ENCODE results near the gene NAA10. TPM values are rescaled to one million over a fixed set of nuclear protein-coding genes. Genes with fewer than 3 reads are reported as not detected.

NAA10 gene
- total RNA-seq, 4 donors from 2014 or later = 58.7 to 89.3 (median 69.7) TPM

GRCh38 chrX:153939573-153939972 lies 4.7 kb upstream of the NAA10 start:
- peaks cover 0 to 10% of the 10 kb centered on the region in 2 donors for H3K4me1 ChIP-seq
- no peak overlapping the region for H3K27ac ChIP-seq
- no peak for DNase-seq
- H3K4me3 ChIP-seq (replicated peaks in 1 of 3) = no peak overlapping the region
- intact Hi-C loops (cut with DNase I) = loop anchor here (10.0 kb wide), 1 partner anchor 65 kb away; no protein-coding TSS in a partner anchor
- no peak for TF ChIP-seq POLR2A (IDR thresholded peaks at IDR 0.05)
- no peak for TF ChIP-seq CTCF (IDR thresholded peaks at IDR 0.05)
- WGBS, 2 donors = 58 to 93% methylated on average over 3 to 5 of the region's 7 CpGs
- no peaks in the 10 kb centered on the region for H3K36me3 ChIP-seq
- no peaks in the 10 kb centered on the region for H3K9me3 ChIP-seq
- no peaks in the 10 kb centered on the region for H3K27me3 ChIP-seq

- Histone ChIP-seq H3K27ac (no peak overlapping the region), H3K9me3 (no peaks in the 10 kb centered on the region), H3K36me3 (no peaks in the 10 kb centered on the region), H3K27me3 (no peaks in the 10 kb centered on the region), H3K4me3 (replicated peaks in 1 of 3) (no peak overlapping the region), H3K4me1 (peaks cover 0 to 11% of the 10 kb centered on the region in 2 donors)
- intact Hi-C loops (cut with DNase I) = loop anchor here (10.0 kb wide), 1 partner anchor 64 kb away; no protein-coding TSS in a partner anchor
- no peak for DNase-seq
- TF ChIP-seq POLR2A (IDR thresholded peaks at IDR 0.05) = no peak
- TF ChIP-seq CTCF (IDR thresholded peaks at IDR 0.05) = no peak
- 88% methylated on average over 6 to 8 of the region's 10 CpGs for WGBS, 2 donors
Observed at GRCh38 chrX:153938226-153938786, 3.5 kb upstream of the NAA10 start.

- TF ChIP-seq POLR2A (IDR thresholded peaks at IDR 0.05) = no peak
- no peak for TF ChIP-seq CTCF (IDR thresholded peaks at IDR 0.05)
- Histone ChIP-seq H3K27me3 (no peaks in the 10 kb centered on the region), H3K36me3 (no peaks in the 10 kb centered on the region), H3K9me3 (no peaks in the 10 kb centered on the region), H3K27ac (no peak overlapping the region), H3K4me3 (replicated peaks in 1 of 3) (no peak overlapping the region), H3K4me1 (peaks cover 0 to 11% of the 10 kb centered on the region in 2 donors)
- WGBS, 2 donors = 93 to 100% methylated on average over 3 of the region's 3 CpGs
- intact Hi-C loops (cut with DNase I) = loop anchor here (10.0 kb wide), 1 partner anchor 62 kb away; no protein-coding TSS in a partner anchor
- DNase-seq = no peak
Observed at GRCh38 chrX:153937056-153937455, 2.2 kb upstream of the NAA10 start.

- Histone ChIP-seq H3K27me3 (no peaks in the 10 kb centered on the region), H3K4me1 (peaks cover 0 to 11% of the 10 kb centered on the region in 2 donors), H3K9me3 (no peaks in the 10 kb centered on the region), H3K36me3 (peaks cover 0 to 5% of the 10 kb centered on the region in 2 donors), H3K4me3 (replicated peaks in 1 of 3) (peak overlapping the region in 1 of 3 donors; percentile 51), H3K27ac (no peak overlapping the region)
- TF ChIP-seq CTCF (IDR thresholded peaks at IDR 0.05) = no peak
- no peak for TF ChIP-seq POLR2A (IDR thresholded peaks at IDR 0.05)
- intact Hi-C loops (cut with DNase I) = loop anchor here (10.0 kb wide), 1 partner anchor 61 kb away; no protein-coding TSS in a partner anchor
- 33% methylated on average over 17 of the region's 32 CpGs; no CpG with 5 or more reads in 1 of the 2 donors for WGBS, 2 donors
- peak in 1 of 2 donors; percentile 19 for DNase-seq
Observed at GRCh38 chrX:153935326-153935851, 552 bp upstream of the NAA10 start.

GRCh38 chrX:153934148-153934761 lies 582 bp downstream of the NAA10 start:
- H3K4me3 ChIP-seq (replicated peaks in 1 of 3) = peak overlapping the region; percentile 17 to 51 (median 47)
- H3K27me3 ChIP-seq = no peaks in the 10 kb centered on the region
- intact Hi-C loops (cut with DNase I) = loop anchor here (10.0 kb wide), 1 partner anchor 59 kb away; no protein-coding TSS in a partner anchor
- TF ChIP-seq CTCF (IDR thresholded peaks at IDR 0.05) (no peak), POLR2A (IDR thresholded peaks at IDR 0.05) (no peak)
- peaks cover 0 to 11% of the 10 kb centered on the region in 2 donors for H3K4me1 ChIP-seq
- DNase-seq = no peak
- no peaks in the 10 kb centered on the region for H3K9me3 ChIP-seq
- H3K36me3 ChIP-seq = peaks cover 0 to 5% of the 10 kb centered on the region in 2 donors
- no peak overlapping the region for H3K27ac ChIP-seq
- WGBS, 2 donors = 6 to 26% methylated on average over 5 to 8 of the region's 33 CpGs

Measured in thyroid gland (tissue), 4 donors.